Upper lobe of left lung (tissue), 6 donors: ENCODE data around the gene GPC5. TPM values are rescaled to one million over a fixed set of nuclear protein-coding genes. Genes with fewer than 3 reads are reported as not detected.

ENCODE experiments used
- ATAC-seq, 2 donors: fragments of 200-7000 bp; cut with Tn5 transposase; one replicate each; pipeline ENCODE4 v1.9.1; 2022; ENCODE audit warnings: mild to moderate bottlenecking in 2 of 2, moderate library complexity in 2 of 2; ENCODE audit not compliant: low FRiP score in 2 of 2
- DNase-seq, 2 donors: peaks; one replicate each; pipeline ENCODE4 v3.0.0-alpha.2; 2019 to 2020
- H3K27ac ChIP-seq, 4 donors: fragments of 200-600 bp; sonication (generic); one replicate each; pipeline ENCODE4 v1.5.1; 2016 to 2019
- H3K27me3 ChIP-seq, 4 donors: fragments of 200-600 bp; sonication (generic); one replicate each; pipeline ENCODE4 v1.5.1; 2017 to 2019
- H3K36me3 ChIP-seq, 4 donors: fragments of 200-600 bp; sonication (generic); one replicate each; pipeline ENCODE4 v1.5.1; 2016 to 2019
- H3K4me1 ChIP-seq, 4 donors: fragments of 200-600 bp; sonication (generic); one replicate each; pipeline ENCODE4 v1.5.1; 2018 to 2019
- H3K4me3 ChIP-seq, 4 donors: fragments of 200-600 bp; sonication (generic); one replicate each; pipeline ENCODE4 v1.5.1; 2017 to 2019; ENCODE audit warnings: mild to moderate bottlenecking in 2 of 4, moderate library complexity in 1 of 4
- H3K9me3 ChIP-seq, 4 donors: fragments of 200-600 bp; sonication (generic); one replicate each; pipeline ENCODE4 v1.5.1; 2018 to 2019
- CTCF ChIP-seq, 6 experiments: fragments of 450-650 bp in 4 of 6; fragments of 200-600 bp in 2 of 6; sonication (generic) in 2 of 6; IDR thresholded peaks; one replicate each; pipeline ENCODE4 v1.5.1; 2016 to 2019; ENCODE audit warnings: antibody characterized with exemption in 6 of 6
- EP300 ChIP-seq, 4 donors: sonication (generic); formaldehyde crosslinking; IDR thresholded peaks; one replicate each; pipeline ENCODE4 v1.5.1; 2017; ENCODE audit warnings: antibody characterized with exemption in 4 of 4, control low read depth in 2 of 4
- POLR2A ChIP-seq, 4 donors: fragments of 450-650 bp; IDR thresholded peaks; one replicate each; pipeline ENCODE4 v1.5.1; 2016 to 2017; ENCODE audit warnings: antibody characterized with exemption in 4 of 4, mild to moderate bottlenecking in 2 of 4
- POLR2AphosphoS5 ChIP-seq, 2 donors: sonication (generic); formaldehyde crosslinking; IDR thresholded peaks; one replicate each; pipeline ENCODE4 v1.5.1; 2017; ENCODE audit warnings: antibody characterized with exemption in 2 of 2
- WGBS, 2 donors: methylation state at CpG; one replicate each; pipeline ENCODE4 v1.1.5; 2017 to 2018; 5-methylcytosine and 5-hydroxymethylcytosine counted together
- total RNA-seq, 6 donors: library from RNA; depleted of rRNA in 4 of 6; stranded (reverse); fragments of >200 nt in 4 of 6; gene quantifications; one replicate each; pipeline versions ENCODE4 v1.1.0 to v1.2.1, GENCODE V29; 2016 to 2021
- donor health status: DM: no; HTN: no; CAD: no; lungs with moderate emphysema.
- donor health status: DM: no; HTN: yes; CAD: no; lungs with severe emphysema.

The GPC5 gene
- total RNA-seq, 6 donors from 2014 or later, result 7.6 to 51.4 (median 12.8) TPM

DNA sequence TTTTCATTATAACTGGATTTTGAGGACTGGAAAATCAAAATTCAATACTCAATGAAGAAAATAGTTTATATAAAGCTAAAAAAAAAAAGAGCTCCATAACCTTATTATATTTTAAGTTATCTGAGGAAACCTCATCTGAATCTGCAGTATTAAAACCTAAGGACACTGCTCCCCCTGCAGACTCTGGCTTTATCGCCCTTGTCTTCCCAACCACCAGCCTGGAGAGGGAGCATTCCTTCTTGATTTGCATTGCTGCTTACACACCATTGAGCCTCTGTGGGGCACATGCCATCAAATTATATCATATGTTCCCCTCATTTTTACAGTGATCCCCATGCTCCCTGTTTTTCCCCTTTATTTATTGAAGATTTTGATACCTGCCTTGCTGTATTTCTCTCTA, 956.8 kb downstream of the GPC5 start:
- no peak overlapping the region for H3K27ac ChIP-seq

DNA sequence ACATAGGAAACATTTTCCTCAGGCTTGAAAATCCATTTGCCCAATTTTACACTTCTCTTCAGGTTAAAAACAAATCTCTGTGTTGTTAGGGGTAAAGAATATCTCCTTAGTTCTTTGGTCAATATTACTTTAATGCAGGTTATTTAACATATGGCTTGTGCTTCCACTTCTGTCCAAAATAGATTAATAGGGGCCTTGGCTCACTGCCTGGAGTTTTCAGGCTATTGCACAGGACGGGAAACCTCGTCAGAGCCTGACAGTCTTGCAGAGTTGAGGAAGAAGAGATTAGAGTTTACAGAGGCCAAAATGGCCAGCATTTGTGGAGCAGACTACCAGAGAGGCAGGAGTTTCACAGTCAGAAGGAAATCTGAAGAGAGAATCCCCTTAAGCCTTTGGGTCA, 964.3 kb downstream of the GPC5 start:
- Histone ChIP-seq H3K27ac (no peak overlapping the region), H3K9me3 (no peaks in the 10 kb centered on the region), H3K27me3 (no peaks in the 10 kb centered on the region), H3K4me1 (no peaks in the 10 kb centered on the region), H3K4me3 (no peak overlapping the region), H3K36me3 (no peaks in the 10 kb centered on the region)
- TF ChIP-seq CTCF (IDR thresholded peaks at IDR 0.05) (no peak), POLR2AphosphoS5 (IDR thresholded peaks at IDR 0.05) (no peak)
- no peak for ATAC-seq
- WGBS, 2 donors, result 22 to 24% methylated on average over 2 of the region's 2 CpGs
- no peak for DNase-seq

More for the DNA sequence above, 956.8 kb downstream of the GPC5 start:
- Histone ChIP-seq H3K36me3 (no peaks in the 10 kb centered on the region), H3K27me3 (no peaks in the 10 kb centered on the region), H3K9me3 (no peaks in the 10 kb centered on the region), H3K4me1 (no peaks in the 10 kb centered on the region), H3K4me3 (no peak overlapping the region)
- ATAC-seq (no peak), DNase-seq (no peak)
- 56 to 77% methylated on average over 1 of the region's 1 CpG for WGBS, 2 donors
- no peak for TF ChIP-seq EP300 (IDR thresholded peaks at IDR 0.05)

GRCh38 chr13:92365904-92366303, 967.5 kb downstream of the GPC5 start:
- Histone ChIP-seq H3K27ac (no peak overlapping the region), H3K27me3 (no peaks in the 10 kb centered on the region), H3K36me3 (no peaks in the 10 kb centered on the region), H3K4me1 (no peaks in the 10 kb centered on the region), H3K9me3 (no peaks in the 10 kb centered on the region), H3K4me3 (no peak overlapping the region)
- TF ChIP-seq EP300 (IDR thresholded peaks at IDR 0.05), result no peak
- TF ChIP-seq CTCF (IDR thresholded peaks at IDR 0.05), result no peak
- TF ChIP-seq POLR2A (IDR thresholded peaks at IDR 0.05), result no peak
- DNase-seq, result no peak
- no peak for ATAC-seq

DNA sequence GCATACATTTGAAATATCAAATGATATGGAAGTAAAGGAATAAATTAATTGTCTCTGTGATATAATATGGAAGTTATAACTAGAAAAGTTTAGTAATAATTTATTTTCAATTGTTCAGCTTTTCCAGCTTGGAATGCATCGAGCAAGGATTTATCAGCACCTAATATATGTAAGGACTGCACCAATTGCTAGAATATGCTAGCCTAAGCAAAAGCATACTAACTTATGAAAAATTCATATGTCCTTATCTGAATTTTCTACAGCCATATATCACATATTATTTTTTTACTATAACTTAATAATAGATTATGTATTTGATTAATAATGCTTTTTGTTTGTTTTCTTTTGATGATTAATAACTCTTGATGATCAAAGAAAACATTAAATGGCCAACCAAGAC, 979.0 kb downstream of the GPC5 start:
- Histone ChIP-seq H3K9me3 (no peaks in the 10 kb centered on the region), H3K27me3 (no peaks in the 10 kb centered on the region), H3K27ac (no peak overlapping the region), H3K4me1 (no peaks in the 10 kb centered on the region), H3K36me3 (no peaks in the 10 kb centered on the region), H3K4me3 (no peak overlapping the region)
- ATAC-seq (no peak), DNase-seq (no peak)
- WGBS, 2 donors, result 82 to 87% methylated on average over 1 of the region's 1 CpG
- no peak for TF ChIP-seq POLR2AphosphoS5 (IDR thresholded peaks at IDR 0.05)
- TF ChIP-seq POLR2A (IDR thresholded peaks at IDR 0.05), result no peak
- no peak for TF ChIP-seq EP300 (IDR thresholded peaks at IDR 0.05)
- TF ChIP-seq CTCF (IDR thresholded peaks at IDR 0.05), result no peak

GRCh38 chr13:92379371-92379770, 981.0 kb downstream of the GPC5 start:
- Histone ChIP-seq H3K4me1 (no peaks in the 10 kb centered on the region), H3K27me3 (no peaks in the 10 kb centered on the region), H3K27ac (no peak overlapping the region), H3K4me3 (no peak overlapping the region), H3K9me3 (no peaks in the 10 kb centered on the region), H3K36me3 (no peaks in the 10 kb centered on the region)
- ATAC-seq (no peak), DNase-seq (no peak)
- 53 to 60% methylated on average over 3 of the region's 3 CpGs for WGBS, 2 donors
- TF ChIP-seq POLR2AphosphoS5 (IDR thresholded peaks at IDR 0.05) (no peak), POLR2A (IDR thresholded peaks at IDR 0.05) (no peak), CTCF (IDR thresholded peaks at IDR 0.05) (no peak), EP300 (IDR thresholded peaks at IDR 0.05) (no peak)
